HCEC 1CT (cell line): Measurements from ENCODE around the gene TMEM80.
"Not testable (repeated sequence)": the region's sequence is repeated elsewhere in the genome, so short reads cannot be mapped to it uniquely, and the experiment has no call there.

Source experiments
- DNase-seq: peaks from one replicate; pipeline ENCODE4 v3.0.0-alpha.2; 2017

TMEM80 gene

DNA sequence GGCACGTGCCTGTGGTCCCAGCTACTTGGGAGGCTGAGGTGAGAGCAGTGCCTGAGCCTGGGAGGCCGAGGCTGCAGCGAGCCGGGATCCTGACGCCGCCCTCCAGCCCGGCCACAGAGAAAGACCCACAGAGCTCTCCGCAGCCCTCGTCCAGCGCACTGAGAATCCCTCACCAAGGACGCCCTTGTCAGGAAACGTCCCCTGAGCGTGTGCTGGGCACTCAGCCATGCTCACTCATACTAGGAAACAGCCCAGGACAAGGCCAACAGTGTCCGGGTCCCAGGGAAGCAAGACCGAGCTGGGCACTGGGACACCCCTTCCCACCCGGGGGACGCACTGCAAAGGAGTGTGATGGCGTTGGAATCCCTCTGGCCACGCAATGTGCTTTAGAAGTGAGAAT, 15.1 kb upstream of the TMEM80 start:
- DNase-seq = no peak

GRCh38 chr11:680970-681369, 14.6 kb upstream of the TMEM80 start:
- no peak for DNase-seq

DNA sequence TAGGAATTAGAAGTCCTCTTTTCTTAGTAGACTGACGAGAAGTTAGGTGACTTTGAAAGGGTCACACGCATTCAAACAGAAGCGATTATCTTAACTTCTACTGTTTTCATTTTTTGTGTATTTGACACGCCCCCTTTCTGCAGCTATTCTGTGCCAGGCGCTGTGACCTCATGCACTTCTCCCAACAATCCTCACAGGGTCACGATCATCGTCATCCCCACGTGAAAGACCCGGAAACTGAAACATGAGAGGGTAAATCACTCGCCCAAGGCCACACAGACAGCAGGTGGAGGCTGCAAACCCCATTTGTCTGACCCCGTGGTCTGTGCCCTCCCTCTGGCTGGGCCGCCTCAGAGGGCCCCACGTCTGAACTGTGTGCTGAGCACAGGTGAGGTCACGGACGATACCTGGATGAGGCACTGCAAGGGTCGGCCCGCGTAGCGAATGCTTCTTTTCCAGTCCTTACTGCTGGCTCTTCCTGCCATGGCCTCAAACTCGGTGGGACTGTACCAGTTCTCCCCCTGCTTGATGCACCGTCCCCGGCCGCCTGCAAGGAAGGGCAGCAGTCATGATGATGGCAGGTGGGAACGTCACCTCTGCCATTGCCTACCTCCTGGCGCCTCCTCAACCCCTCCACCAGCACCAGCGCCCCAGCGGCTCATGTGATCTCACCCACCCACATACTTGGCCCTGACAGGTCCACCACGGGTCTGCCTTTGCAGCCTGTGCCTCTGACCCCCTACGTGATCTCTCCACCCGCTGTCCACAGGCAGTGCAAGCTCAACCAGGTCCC, 9.0 kb upstream of the TMEM80 start:
- DNase-seq = no peak

DNA sequence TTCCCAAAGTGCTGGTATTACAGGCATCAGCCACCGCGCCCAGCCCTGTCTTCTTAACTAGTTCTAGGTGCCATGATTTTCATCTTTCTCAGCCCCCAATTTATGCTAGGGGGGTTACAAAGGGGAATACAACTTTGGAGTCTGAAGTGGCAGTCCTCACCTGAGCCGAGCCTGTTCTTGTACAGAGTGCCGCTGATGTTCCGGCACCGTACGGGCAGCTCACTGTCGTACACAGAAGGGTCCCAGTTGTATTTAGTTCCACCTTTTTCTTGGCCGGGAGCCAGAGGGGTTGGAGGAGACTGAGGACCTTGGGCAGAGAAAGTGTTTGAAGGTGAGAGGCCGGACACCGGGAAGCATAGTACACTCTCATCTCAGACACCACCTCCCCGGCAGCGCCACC, 7.9 kb upstream of the TMEM80 start:
- DNase-seq = no peak

DNA sequence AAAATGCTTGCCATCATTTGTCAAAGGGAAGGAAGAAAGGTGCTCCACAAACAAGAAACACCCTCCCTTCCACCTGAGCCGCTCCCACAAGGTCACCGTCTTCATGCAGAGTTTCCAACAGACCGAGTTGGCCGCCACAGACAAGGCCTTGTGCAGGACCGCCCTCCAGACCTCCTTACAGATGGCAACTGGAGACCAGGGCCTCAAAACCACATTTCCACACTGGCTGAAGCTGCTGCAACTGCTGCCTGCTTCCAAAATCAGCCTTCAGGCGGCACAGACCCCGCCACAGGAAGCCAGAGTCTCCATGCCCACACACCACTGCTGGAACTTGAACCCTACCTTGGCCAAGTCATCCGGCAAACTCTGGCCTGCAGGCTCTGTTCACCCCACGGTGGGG, 6.9 kb upstream of the TMEM80 start:
- DNase-seq = no peak

DNA sequence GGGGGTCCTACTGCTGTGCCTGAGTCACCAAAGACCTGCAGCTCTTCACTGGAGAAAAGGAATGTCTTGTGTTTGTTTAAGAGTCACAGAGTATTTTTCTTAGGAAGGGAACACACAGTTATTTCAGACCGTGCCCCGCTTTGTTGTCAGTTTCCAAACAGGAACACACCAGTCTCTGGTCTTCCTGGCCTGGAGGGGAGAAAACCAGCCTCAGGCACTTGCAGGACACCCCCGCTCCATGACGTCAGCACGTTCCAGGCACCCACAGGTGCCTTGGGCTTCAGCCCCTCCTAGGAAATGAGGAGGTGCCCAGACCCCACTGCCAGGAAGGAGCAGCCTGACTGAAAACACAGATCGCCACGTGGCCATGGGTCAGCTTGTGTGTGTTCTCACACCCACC, 6.0 kb upstream of the TMEM80 start:
- no peak for DNase-seq

GRCh38 chr11:690244-690643, 5.4 kb upstream of the TMEM80 start:
- DNase-seq = not testable (repeated sequence)

DNA sequence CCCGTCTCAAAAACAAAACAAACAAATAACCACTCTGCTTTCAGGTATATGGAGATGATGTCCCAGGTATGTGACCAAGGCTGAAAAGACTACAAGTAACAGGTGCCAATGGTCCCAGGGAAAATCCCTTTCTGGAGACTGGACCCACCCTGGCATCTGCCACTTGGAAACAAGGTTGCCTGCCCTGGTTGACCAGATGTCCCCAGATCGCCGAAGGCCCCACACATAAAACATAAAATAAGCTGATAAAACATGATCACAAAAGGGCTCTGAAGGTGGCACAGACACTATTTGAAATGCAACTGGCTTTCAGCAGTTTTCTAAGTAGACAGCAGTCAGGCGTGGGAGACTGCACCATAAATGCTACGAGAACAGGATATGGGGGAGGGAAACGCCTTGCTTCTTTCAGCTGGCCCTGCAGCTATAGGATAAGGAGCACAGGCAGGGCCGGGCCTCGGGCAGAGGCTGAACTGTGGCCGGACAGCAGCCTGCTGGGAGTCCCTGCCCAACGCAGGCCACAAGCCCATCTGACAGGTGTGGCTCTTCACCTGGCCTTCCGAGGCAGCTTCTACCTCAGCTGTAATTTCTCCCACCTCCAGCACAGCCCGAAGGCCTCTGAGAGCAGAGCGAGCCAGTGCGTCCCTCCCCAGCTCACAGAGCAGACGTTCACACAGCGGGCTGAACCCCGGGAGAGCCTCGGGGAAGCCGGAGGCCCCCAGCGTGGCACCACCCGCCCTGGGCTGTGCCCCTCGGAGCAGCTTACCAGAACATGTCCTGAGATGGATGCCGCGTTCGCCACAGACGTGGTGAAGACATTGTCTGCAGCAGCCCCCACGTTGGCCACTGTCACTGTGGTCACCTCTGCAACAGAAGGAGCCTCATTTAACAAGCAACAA, 4.6 kb upstream of the TMEM80 start:
- DNase-seq = no peak

- no peak for DNase-seq
Measured at GRCh38 chr11:691710-692590, 3.7 kb upstream of the TMEM80 start.

DNA sequence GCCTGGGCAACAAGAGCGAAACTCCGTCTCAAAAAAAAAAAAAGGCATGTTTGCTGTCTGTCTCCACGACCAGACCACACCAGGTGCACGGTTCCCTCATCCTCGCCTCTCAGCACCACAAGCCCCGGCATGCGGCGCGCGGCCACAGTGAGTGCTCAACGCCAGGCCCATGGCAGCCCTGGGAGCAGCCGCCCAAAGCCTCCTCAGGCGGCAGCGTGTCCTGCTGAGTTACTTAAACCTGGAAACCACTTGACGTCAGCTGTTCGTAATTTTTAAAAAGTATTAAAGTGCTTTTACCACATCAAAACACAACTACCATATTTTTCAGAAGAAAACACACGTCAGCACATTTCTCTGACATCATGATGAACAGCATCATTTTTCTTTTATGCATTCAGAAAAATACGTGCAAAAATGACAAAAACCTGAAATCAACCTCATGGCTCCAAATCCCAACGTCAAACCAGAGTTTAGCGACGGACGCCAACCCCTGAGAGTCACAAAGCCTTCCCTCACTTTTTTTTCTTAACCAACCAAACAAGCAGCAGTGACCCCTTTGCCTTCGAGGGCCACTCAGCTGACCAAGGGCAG, 2.7 kb upstream of the TMEM80 start:
- no peak for DNase-seq

GRCh38 chr11:693415-693831, 2.2 kb upstream of the TMEM80 start:
- DNase-seq = no peak

GRCh38 chr11:693887-694562, 1.6 kb upstream of the TMEM80 start:
- DNase-seq = no peak

DNA sequence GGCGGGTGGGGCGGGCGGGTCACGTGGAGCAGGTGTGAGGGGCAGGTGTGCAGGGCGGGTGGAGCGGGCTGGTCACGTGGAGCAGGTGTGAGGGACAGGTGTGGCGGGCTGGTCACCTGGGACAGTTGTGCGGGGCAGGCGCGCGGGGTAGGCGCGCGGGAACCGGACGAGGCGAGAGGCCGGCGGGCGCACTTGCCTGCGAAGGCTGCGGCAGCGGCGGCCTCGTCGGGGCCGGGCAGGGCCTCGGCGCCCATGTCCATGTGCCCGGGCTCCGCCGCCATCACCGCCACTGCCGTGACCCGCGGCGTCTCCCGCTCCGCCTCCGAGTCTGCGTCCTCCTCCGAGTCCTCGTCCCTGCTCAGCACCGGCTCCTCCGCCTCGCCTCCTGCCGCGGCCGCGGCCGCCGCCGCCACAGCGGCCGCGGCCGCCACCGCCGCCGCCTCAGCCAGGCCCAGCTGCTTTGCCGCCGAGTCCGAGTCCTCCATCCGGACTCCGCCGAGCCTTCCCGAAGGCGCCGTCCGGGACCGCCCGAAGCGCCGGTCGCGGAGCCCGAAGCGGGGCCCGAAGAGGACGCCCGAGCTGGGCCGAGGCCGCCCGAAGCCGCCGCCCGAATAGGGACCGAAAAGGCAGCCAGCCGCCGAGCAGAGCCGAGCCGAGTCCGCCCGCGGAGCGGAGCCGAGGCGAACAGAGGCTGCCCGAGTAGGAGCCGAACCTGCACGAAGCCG, 891 bp upstream of the TMEM80 start, which contains the start of gene DEAF1:
DEAF1 (minus strand) TSS at position 660 of the 725 bp plus-strand sequence; CDS start at position 485, 175 bp downstream.
- peak; percentile 93 for DNase-seq

DNA sequence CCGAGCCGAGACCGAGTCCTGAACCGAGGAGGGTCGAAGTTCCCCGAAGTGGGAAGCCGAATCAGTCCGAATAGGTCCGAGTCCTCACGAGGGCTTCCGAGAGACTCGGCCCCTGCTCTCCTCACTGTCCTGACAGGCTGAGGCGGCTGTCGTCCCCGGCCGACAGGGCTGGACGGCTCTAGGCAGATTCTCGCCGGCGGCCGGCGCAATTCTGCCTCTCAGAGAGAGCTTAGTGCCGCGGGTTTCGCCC, 403 bp upstream of the TMEM80 start:
- no peak for DNase-seq

DNA sequence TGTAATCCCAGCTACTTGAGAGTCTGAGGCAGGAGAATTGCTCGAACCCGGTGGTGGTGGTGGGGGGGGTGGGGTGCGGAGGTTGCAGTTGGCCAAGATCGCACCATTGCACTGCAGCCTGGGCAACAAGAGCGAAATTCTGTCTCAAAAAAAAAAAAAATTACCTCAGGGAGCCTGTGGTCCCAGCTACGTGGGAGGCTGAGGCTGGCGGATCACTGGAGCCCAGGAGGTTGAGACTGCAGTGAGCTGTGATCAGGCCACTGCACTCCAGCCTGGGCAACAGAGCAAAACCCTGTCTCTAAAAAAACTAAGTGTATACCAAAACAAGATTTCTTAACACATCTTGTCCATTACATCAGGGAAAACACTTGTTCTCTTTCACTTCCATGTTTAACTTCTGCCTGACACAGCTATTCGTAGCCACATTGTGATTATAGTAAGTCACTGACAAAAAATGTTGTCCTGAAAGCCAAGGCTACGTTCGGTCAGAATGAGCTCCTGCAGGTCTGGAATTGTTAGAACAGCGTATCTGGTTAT, 1.4 kb downstream of the TMEM80 start:
- peak; percentile 59 for DNase-seq

DNA sequence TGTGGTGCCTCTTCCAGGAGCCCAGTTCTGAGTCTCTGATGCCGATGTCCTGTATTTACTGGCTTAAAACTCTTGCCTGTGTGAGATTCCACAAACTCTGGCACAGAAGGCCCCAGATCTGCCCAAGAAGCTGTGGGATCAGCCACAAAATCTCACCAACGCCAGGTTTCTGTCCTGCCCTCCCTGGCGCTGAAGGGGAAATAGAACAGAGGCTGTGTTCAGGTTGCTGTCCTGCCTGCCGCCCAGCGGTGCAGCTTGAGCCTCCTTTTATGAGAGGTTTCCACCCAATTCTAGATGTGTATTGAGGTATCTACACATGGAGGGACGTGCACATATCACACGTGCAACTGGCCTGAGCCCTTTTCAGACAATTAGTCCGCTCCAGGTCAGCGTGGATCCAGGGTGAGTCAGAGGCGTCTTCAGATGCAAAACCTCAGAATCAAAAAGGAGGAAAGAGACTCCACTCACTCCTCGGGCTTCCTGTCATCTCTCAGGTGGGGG, 2.2 kb downstream of the TMEM80 start:
- peak; percentile 58 for DNase-seq

DNA sequence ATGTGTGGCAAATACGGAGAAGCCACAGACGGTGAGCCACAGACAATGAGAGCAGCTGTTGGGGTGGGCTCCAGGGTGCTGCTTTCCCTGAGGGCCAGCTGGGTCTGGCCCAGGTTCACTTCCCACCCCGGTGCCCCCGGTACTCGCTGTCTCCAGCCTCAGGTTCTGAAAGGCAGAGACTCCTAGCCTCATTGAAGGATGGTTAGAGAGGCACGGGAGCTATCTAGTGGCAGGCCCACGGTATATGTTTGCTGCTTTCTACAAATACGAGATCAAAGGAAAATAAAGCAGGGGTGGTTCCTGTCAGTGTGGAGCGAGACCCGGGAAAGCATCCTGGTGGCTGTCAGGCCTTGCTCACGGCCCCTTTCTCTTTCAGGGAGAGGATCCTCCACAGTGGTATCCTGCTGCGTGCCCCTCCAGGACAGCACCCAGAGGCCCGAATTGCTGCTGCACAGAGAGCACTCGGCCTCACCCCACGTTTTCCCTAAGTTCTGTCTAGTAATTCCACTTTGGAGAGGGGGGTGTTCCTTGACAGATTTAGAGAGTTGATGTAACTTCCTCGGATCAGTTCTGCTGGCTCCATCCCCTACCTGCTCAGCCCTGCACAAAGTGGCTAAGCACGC, 3.0 kb downstream of the TMEM80 start:
- DNase-seq = no peak

- no peak for DNase-seq
Measured at GRCh38 chr11:699116-699508, 3.5 kb downstream of the TMEM80 start.

DNA sequence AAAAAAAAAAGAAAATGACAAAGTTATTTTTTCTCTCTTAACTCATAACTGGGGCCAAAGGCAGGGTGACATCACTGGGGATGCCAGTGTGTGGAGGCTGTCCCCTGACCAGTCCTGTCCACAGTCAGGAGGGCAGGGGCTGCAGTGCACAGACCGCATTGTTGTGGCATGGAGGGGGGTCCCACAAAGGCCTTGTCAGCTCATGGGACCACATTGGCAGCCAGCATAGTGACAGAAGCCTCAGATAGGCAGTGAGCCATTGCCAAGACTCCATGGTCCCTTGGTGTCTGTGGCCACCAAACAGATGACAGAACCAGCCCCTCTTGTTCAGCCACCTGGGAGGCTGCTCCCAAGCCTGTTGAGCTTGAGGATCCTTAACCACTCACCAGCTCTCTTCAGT, 4.1 kb downstream of the TMEM80 start:
- no peak for DNase-seq

DNA sequence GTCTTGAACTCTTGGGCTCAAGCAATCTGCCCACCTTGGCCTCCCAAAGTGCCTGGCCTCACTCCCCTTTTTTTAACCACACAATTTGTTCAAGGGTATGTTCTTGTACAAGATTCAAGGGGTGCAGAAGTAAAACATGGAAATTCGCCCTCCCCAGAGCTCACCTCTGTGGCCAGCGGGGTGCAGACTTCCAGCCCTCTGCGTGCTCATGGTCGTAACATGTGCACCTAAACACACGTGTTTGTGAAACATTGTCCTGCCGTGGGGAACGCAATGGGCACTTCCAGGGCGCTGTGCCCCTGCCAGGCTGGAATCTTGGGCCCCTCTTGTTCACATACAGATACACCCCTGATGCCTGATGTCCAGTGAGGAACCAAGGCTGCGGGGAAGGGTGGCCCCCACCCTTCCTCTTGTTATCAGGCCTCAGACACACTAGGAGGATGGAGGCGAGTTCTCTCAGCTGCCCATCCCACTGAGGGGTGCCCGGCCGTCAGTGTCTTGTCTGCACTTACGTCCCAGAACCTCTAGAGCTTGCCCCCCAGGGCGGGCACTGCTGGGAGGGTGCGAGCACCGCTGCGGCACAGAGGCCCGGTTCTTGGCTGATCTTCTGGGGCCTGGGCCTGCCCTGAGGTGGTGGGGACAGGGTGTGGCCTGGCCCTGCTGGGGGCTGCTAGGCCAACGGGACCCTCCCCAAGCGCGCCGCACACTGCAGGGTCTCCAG, 6.3 kb downstream of the TMEM80 start:
- DNase-seq = no peak
